Liver (tissue), 9 donors: ENCODE results near the gene TTC23. TPM values are rescaled to one million over a fixed set of nuclear protein-coding genes. Genes with fewer than 3 reads are reported as not detected.

Source experiments
- DNase-seq: peaks from one replicate; pipeline ENCODE4 v3.0.0-alpha.2; 2017; ENCODE audit warnings: low spot score
- H3K27ac ChIP-seq, 2 donors: one replicate each; pipeline ENCODE4 v1.7.0; 2013; ENCODE audit warnings: inconsistent platforms in 2 of 2, low read length in 2 of 2, control low read depth in 1 of 2, low read depth in 1 of 2, mild to moderate bottlenecking in 1 of 2
- H3K27me3 ChIP-seq, 4 donors: one replicate each; pipeline versions ENCODE4 v1.6.1 to v1.7.0; 2013; ENCODE audit warnings: low read length in 3 of 4, inconsistent platforms in 1 of 4, mild to moderate bottlenecking in 1 of 4, moderate library complexity in 1 of 4; ENCODE audit not compliant: control insufficient read depth in 4 of 4, insufficient read depth in 4 of 4
- H3K36me3 ChIP-seq, 4 donors: one replicate each; pipeline versions ENCODE4 v1.6.1 to v1.7.0; 2013; ENCODE audit warnings: low read length in 3 of 4, mild to moderate bottlenecking in 3 of 4, low read depth in 1 of 4, moderate library complexity in 1 of 4; ENCODE audit not compliant: control insufficient read depth in 4 of 4, insufficient read depth in 3 of 4
- H3K4me1 ChIP-seq, 4 donors: one replicate each; pipeline versions ENCODE4 v1.6.1 to v1.7.0; 2013; ENCODE audit warnings: low read length in 3 of 4, mild to moderate bottlenecking in 3 of 4, moderate library complexity in 1 of 4; ENCODE audit not compliant: control insufficient read depth in 4 of 4, insufficient read depth in 4 of 4
- H3K4me3 ChIP-seq, 3 donors: one replicate each; pipeline versions ENCODE4 v1.6.1 to v1.7.0; 2013; ENCODE audit warnings: low read length in 3 of 3, control low read depth in 1 of 3, low read depth in 1 of 3, mild to moderate bottlenecking in 1 of 3
- H3K9ac ChIP-seq, 2 donors: one replicate each; pipeline ENCODE4 v1.7.0; 2013; ENCODE audit warnings: low read length in 2 of 2, mild to moderate bottlenecking in 2 of 2, moderate library complexity in 2 of 2, control low read depth in 1 of 2, low read depth in 1 of 2
- H3K9me3 ChIP-seq, 4 donors: one replicate each; pipeline versions ENCODE4 v1.6.1 to v1.7.0; 2013; ENCODE audit warnings: low read length in 3 of 4; ENCODE audit not compliant: control insufficient read depth in 4 of 4
- CTCF ChIP-seq: fragments of 150-350 bp; IDR thresholded peaks from 2 replicates; pipeline ENCODE4 v1.5.1; 2017; ENCODE audit warnings: improper control_type of control experiment, low read depth, low read length; ENCODE audit not compliant: missing input control
- EGR1 ChIP-seq, 2 donors: IDR thresholded peaks; 2 replicates each; pipeline ENCODE4 v1.6.1; 2016 to 2018; ENCODE audit warnings: antibody characterized with exemption in 2 of 2, low read depth in 2 of 2
- FOXA1 ChIP-seq: IDR thresholded peaks from 2 replicates; pipeline ENCODE4 v1.6.1; 2016; ENCODE audit warnings: antibody characterized with exemption
- FOXA2 ChIP-seq: IDR thresholded peaks from 2 replicates; pipeline ENCODE4 v1.6.1; 2016; ENCODE audit warnings: antibody characterized with exemption
- GABPA ChIP-seq, 2 donors: IDR thresholded peaks in 1 of 2; conservative IDR thresholded peaks in 1 of 2; 2 replicates each; pipeline ENCODE4 v1.6.1; 2016; ENCODE audit warnings: antibody characterized with exemption in 2 of 2, mild to moderate bottlenecking in 1 of 2, moderate library complexity in 1 of 2
- HNF4A ChIP-seq, 2 donors: conservative IDR thresholded peaks; 2 replicates each; pipeline ENCODE4 v1.6.1; 2016; ENCODE audit warnings: antibody characterized with exemption in 2 of 2, mild to moderate bottlenecking in 2 of 2
- HNF4G ChIP-seq: IDR thresholded peaks from 2 replicates; pipeline ENCODE4 v1.6.1; 2016; ENCODE audit warnings: antibody characterized with exemption
- JUND ChIP-seq, 2 donors: IDR thresholded peaks; 2 replicates each; pipeline ENCODE4 v1.6.1; 2016; ENCODE audit warnings: antibody characterized with exemption in 2 of 2
- MAX ChIP-seq: IDR thresholded peaks from 2 replicates; pipeline ENCODE4 v1.6.1; 2016; ENCODE audit warnings: antibody characterized with exemption
- NR2F2 ChIP-seq: IDR thresholded peaks from 2 replicates; pipeline ENCODE4 v1.6.1; 2016; ENCODE audit warnings: antibody characterized with exemption
- RAD21 ChIP-seq, 2 donors: IDR thresholded peaks; 2 replicates each; pipeline ENCODE4 v1.6.1; 2016; ENCODE audit warnings: antibody characterized with exemption in 2 of 2, mild to moderate bottlenecking in 2 of 2
- RXRA ChIP-seq, 2 donors: IDR thresholded peaks; 2 replicates each; pipeline ENCODE4 v1.6.1; 2017 to 2018; ENCODE audit warnings: antibody characterized with exemption in 2 of 2, mild to moderate bottlenecking in 1 of 2
- SP1 ChIP-seq: IDR thresholded peaks from 2 replicates; pipeline ENCODE4 v1.6.1; 2018; ENCODE audit warnings: antibody characterized with exemption, mild to moderate bottlenecking
- TAF1 ChIP-seq: conservative IDR thresholded peaks from 2 replicates; pipeline ENCODE4 v1.6.1; 2016; ENCODE audit warnings: antibody characterized with exemption, mild to moderate bottlenecking
- YY1 ChIP-seq: IDR thresholded peaks from 2 replicates; pipeline ENCODE4 v1.6.1; 2016; ENCODE audit warnings: antibody characterized with exemption, mild to moderate bottlenecking
- WGBS: extraction: QIAGEN DNeasy Blood & Tissue Kit; methylation state at CpG from one replicate; pipeline ENCODE4 v1.1.7; 2013; 5-methylcytosine and 5-hydroxymethylcytosine counted together
- polyA plus RNA-seq, 2 donors: library from polyadenylated mRNA; stranded (reverse) in 1 of 2; unstranded in 1 of 2; fragments of 200-250 nt in 1 of 2; fragments of >200 nt in 1 of 2; fragmentation: Nextera tagmentation in 1 of 2; extraction: Ambion mirVana in 1 of 2; gene quantifications; one replicate each; pipeline versions ENCODE4 v1.2.1 to v1.2.3, GENCODE V29; 2013 to 2015
- total RNA-seq, 2 donors: library from RNA; depleted of rRNA; stranded (reverse); fragments of >200 nt; gene quantifications; one replicate each; pipeline ENCODE4 v1.2.3, GENCODE V29; 2014
- TF ChIP-seq, protein P1 (sequence below): IDR thresholded peaks from 2 replicates; pipeline ENCODE4 v1.6.1; 2016; ENCODE audit warnings: antibody characterized with exemption, mild to moderate bottlenecking
- TF ChIP-seq, protein P2 (sequence below): IDR thresholded peaks from 2 replicates; pipeline ENCODE4 v1.6.1; 2016; ENCODE audit warnings: antibody characterized with exemption
- TF ChIP-seq, protein P3 (sequence below): IDR thresholded peaks from 2 replicates; pipeline ENCODE4 v1.6.1; 2016; ENCODE audit warnings: antibody characterized with exemption
- donor health status: healthy.
- donor health status: healthy.
- donor health status: healthy.
- donor health status: healthy.
- donor health status: healthy.

The TTC23 gene
- total and polyA plus RNA-seq, 4 donors: 3.7 to 12.3 (median 7.2) TPM

- no peak for DNase-seq
- Histone ChIP-seq H3K9me3 (no peaks in the 10 kb centered on the region), H3K4me3 (no peak overlapping the region), H3K36me3 (peaks cover 0 to 4% (median 0%) of the 10 kb centered on the region in 4 donors), H3K9ac (no peak overlapping the region), H3K27ac (no peak overlapping the region), H3K4me1 (peaks cover 3 to 18% (median 9%) of the 10 kb centered on the region in 4 donors), H3K27me3 (no peaks in the 10 kb centered on the region)
- TF ChIP-seq HNF4A (conservative IDR thresholded peaks at IDR 0.05) (no peak), FOXA2 (no peak), HNF4G (no peak), NR2F2 (no peak), YY1 (no peak), CTCF (no peak), TAF1 (no peak), MAX (no peak), GABPA (IDR thresholded peaks at IDR 0.05 in 1 of 2, conservative IDR thresholded peaks at IDR 0.05 in 1 of 2) (no peak), FOXA1 (no peak), SP1 (no peak), RAD21 (IDR thresholded peaks at IDR 0.05) (no peak), RXRA (IDR thresholded peaks at IDR 0.05) (no peak), EGR1 (IDR thresholded peaks at IDR 0.05; ENCODE audit: low read depth in 2 of 2) (no peak), JUND (IDR thresholded peaks at IDR 0.05) (no peak)
- TF ChIP-seq, protein P1, sequence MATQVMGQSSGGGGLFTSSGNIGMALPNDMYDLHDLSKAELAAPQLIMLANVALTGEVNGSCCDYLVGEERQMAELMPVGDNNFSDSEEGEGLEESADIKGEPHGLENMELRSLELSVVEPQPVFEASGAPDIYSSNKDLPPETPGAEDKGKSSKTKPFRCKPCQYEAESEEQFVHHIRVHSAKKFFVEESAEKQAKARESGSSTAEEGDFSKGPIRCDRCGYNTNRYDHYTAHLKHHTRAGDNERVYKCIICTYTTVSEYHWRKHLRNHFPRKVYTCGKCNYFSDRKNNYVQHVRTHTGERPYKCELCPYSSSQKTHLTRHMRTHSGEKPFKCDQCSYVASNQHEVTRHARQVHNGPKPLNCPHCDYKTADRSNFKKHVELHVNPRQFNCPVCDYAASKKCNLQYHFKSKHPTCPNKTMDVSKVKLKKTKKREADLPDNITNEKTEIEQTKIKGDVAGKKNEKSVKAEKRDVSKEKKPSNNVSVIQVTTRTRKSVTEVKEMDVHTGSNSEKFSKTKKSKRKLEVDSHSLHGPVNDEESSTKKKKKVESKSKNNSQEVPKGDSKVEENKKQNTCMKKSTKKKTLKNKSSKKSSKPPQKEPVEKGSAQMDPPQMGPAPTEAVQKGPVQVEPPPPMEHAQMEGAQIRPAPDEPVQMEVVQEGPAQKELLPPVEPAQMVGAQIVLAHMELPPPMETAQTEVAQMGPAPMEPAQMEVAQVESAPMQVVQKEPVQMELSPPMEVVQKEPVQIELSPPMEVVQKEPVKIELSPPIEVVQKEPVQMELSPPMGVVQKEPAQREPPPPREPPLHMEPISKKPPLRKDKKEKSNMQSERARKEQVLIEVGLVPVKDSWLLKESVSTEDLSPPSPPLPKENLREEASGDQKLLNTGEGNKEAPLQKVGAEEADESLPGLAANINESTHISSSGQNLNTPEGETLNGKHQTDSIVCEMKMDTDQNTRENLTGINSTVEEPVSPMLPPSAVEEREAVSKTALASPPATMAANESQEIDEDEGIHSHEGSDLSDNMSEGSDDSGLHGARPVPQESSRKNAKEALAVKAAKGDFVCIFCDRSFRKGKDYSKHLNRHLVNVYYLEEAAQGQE: no peak
- TF ChIP-seq, protein P2, sequence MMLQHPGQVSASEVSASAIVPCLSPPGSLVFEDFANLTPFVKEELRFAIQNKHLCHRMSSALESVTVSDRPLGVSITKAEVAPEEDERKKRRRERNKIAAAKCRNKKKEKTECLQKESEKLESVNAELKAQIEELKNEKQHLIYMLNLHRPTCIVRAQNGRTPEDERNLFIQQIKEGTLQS: no peak
- TF ChIP-seq, protein P3, sequence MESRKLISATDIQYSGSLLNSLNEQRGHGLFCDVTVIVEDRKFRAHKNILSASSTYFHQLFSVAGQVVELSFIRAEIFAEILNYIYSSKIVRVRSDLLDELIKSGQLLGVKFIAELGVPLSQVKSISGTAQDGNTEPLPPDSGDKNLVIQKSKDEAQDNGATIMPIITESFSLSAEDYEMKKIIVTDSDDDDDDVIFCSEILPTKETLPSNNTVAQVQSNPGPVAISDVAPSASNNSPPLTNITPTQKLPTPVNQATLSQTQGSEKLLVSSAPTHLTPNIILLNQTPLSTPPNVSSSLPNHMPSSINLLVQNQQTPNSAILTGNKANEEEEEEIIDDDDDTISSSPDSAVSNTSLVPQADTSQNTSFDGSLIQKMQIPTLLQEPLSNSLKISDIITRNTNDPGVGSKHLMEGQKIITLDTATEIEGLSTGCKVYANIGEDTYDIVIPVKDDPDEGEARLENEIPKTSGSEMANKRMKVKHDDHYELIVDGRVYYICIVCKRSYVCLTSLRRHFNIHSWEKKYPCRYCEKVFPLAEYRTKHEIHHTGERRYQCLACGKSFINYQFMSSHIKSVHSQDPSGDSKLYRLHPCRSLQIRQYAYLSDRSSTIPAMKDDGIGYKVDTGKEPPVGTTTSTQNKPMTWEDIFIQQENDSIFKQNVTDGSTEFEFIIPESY: no peak
- WGBS: 95% methylated on average over 18 of the region's 18 CpGs
Measured at GRCh38 chr15:99132634-99133287, 116.6 kb downstream of the TTC23 start.
